HG02678 (cell line): ENCODE data around the gene RTKN.
"Not testable (repeated sequence)": the region's sequence is repeated elsewhere in the genome, so short reads cannot be mapped to it uniquely, and the experiment has no call there.

Experiments used
- ATAC-seq: cut with Tn5 transposase; IDR thresholded peaks from one replicate; pipeline ENCODE4 v1.9.1; 2021; ENCODE audit warnings: mild to moderate bottlenecking, moderate library complexity; ENCODE audit not compliant: unreplicated experiment

Gene RTKN

DNA sequence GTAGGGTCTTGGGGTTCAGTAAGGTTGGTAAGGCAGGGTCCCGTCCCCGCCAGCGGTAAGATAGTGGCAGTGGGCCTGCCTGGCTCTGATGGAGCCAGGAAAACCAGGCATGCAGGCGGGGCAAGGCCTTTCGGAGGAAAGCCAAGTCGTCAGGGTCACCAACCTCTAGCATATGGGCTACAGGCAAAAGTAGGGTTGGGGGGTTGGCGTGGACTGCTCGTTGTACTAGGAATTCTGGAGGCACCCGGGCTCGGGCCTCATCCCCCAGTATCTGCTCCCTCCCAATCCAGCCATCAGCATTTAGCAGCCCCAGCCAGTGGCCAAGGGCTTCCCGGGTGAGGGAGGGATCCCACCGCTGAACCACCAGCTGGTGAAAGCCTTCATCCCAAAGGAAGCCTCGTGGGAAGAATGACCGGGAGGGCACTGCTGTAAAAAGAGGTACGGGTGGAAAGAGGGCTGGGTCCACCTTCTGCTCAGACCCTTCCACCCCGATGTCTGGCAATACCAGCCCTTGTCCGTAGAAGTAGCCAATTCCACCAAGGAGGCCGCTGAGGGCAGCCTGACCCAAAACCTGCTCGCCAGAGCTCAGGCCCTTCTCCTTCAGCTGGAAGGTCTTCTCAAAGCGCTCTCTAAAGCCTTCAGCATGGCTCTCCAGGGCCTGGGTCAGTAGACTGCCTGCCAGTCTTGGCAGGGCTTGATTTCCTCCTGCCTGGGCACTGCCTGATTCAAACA is 20.5 kb upstream of the RTKN start:
- ATAC-seq = no peak

DNA sequence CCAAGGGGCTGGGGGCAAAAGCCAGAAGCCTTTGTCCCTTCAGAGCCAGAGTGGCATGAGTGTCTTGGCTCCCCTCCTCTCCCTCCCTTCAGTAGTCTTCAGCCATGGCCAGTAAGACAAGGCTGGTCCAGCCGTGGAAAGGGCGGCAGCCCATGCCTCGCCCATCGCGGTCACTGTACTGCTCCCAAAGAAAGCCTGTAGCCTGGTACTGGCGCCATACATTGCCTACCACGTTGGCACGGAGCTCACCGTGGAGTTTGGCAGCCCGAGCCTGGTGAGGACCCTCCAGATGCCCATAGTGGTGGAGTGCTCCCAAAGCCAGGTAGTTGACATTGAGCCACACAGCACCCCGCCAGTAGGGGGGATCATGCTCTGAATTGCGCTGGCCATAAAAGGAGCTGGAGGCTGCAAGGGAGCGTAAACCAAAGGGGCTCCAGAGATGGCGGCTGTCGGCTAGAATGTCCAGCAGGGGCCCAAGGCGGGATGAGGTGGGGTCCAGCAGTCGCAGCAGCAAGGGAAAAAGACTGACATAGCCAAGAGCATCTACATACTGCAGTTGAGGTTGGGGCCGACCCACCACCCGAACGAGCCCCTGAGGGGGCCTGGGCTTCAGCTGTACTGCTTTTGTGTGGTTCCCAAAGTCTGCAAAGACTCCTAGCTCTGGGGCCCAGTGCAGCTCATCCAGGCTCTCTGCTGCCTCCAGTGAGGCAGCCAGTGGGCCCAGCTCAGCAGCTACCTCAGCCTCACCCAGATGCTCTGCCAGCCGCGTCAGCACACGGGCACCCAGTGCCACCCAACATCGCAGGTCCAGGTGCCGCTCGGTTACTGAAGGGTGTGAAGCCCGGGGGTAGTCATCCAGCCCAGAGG is 19.7 kb upstream of the RTKN start:
- no peak for ATAC-seq

DNA sequence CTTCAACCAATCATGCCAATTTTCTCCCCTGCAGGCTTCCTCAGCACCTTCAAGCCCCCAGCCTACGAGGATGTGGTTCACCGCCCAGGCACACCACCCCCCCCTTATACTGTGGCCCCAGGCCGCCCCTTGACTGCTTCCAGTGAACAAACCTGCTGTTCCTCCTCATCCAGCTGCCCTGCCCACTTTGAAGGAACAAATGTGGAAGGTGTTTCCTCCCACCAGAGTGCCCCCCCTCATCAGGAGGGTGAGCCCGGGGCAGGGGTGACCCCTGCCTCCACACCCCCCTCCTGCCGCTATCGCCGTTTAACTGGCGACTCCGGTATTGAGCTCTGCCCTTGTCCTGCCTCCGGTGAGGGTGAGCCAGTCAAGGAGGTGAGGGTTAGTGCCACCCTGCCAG is 18.4 kb upstream of the RTKN start:
- not testable (repeated sequence) for ATAC-seq

DNA sequence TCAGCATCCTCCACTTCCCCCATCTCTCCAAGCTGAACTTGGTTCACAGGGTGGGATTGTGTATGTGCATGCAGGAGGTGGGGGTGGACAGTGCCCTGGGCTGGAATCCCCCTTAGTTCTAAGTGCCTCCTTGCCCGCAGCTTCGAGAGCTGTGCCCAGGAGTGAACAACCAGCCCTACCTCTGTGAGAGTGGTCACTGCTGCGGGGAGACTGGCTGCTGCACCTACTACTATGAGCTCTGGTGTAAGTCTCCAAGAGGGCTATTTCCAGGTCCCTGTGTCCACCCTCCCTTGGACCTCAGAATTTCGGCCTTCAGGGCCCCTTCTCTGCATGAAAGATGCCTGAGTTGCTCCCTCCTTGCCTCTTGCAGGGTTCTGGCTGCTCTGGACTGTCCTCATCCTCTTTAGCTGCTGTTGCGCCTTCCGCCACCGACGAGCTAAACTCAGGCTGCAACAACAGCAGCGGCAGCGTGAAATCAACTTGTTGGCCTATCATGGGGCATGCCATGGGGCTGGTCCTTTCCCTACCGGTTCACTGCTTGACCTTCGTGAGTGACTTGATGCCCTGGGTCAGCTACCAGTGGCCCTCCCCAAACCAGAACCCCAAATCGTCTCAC is 17.9 kb upstream of the RTKN start:
- ATAC-seq = not testable (repeated sequence)

DNA sequence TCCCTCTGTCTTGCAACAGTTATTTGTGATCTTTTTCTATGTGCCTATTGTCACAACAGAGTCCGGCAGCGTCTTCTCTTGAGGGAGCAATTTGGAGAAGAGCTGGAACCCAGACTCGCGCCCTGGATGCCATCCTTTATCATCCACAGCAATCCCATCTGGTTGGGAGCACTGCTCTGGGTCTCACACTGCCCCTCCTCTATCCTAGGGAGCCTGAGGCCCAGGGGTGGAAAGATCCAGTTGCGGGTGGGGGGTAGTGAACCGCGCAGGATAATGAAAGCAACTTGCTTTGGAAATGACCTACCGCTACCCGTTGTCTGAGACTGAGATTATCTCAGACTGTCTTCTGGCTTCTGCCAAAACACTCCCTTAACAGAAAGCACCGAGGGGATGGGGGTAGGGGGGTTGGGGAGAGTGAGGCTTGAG is 17.2 kb upstream of the RTKN start:
- no peak for ATAC-seq

DNA sequence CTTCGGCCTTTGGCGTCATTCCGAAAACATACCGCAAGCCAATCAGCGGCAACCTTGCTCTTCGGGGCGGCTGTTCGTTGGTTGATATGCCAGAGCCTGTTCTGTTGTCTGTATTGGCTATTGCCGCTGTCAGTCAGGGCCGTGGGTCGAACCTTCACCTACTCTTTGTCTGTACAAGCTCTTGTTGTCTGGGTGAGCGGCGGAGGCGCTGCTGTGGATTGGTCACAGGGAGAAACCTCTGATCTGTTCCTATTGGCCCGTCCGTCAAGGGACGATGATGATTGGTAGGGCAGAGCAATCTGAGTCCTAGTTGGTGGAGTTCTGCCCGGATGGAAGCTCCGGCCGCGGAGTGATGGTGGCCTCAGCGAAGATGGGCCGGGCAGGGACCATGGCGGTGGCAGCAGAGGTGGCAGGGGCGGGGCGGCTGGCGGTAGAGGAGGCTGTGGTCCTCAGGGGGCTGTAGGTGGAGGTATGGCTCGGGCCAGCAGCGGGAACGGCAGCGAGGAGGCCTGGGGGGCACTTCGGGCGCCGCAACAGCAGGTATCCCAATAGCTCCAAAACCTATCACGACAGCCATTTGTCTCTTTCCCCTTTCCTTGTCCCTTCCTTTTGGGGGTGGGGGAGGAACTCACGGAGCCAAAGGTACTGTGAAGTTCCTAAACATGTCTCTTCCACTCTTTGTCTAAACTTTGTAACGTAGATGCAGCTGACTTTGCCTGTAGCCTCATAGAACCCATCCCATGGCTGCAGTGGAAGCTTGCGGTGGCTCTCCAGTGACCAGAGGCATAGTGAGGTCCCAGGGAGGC is 16.6 kb upstream of the RTKN start, which contains the start of gene WBP1:
Gene WBP1, plus strand, starts transcription at position 307 of the 806 bp plus-strand sequence. Its CDS starts 165 bp downstream, at position 472.
- peak; percentile 83 for ATAC-seq

DNA sequence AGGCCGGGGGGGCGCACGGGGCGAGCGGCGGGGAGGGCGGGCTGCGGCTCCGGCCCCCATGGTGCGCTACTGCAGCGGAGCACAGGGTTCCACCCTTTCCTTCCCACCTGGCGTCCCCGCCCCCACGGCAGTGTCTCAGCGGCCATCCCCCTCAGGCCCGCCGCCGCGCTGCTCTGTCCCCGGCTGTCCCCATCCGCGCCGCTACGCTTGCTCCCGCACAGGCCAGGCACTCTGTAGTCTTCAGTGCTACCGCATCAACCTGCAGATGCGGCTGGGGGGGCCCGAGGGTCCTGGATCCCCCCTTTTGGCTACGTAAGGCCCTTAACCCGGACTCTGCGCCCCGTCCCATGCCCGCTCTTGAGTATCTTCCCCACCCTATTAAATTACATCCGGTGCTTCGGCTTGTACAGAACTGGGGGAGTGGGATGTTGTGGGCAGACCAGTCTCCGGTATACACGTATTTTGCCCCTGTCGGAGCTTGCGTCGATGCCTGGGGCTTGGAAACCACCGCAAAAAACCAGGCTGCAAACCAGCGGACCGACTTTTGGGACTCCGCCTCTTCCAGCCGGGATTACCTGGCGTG is 15.9 kb upstream of the RTKN start:
- peak; percentile 33 for ATAC-seq

DNA sequence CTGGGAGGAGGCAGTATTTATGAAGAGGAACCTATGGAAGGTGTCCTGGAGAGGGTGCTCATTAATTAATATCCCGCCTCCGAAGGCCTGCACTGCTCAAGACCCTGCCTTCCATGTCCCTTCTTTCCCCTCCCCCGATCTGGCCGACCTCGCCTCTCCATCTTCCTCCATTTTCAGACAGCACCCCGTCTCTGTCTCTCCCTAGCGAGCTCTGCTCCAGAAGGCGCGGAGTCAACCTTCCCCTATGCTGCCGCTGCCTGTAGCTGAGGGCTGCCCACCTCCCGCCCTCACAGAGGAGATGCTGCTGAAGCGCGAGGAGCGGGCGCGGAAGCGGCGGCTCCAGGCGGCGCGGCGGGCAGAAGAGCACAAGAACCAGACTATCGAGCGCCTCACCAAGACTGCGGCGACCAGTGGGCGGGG is 15.4 kb upstream of the RTKN start:
- no peak for ATAC-seq

DNA sequence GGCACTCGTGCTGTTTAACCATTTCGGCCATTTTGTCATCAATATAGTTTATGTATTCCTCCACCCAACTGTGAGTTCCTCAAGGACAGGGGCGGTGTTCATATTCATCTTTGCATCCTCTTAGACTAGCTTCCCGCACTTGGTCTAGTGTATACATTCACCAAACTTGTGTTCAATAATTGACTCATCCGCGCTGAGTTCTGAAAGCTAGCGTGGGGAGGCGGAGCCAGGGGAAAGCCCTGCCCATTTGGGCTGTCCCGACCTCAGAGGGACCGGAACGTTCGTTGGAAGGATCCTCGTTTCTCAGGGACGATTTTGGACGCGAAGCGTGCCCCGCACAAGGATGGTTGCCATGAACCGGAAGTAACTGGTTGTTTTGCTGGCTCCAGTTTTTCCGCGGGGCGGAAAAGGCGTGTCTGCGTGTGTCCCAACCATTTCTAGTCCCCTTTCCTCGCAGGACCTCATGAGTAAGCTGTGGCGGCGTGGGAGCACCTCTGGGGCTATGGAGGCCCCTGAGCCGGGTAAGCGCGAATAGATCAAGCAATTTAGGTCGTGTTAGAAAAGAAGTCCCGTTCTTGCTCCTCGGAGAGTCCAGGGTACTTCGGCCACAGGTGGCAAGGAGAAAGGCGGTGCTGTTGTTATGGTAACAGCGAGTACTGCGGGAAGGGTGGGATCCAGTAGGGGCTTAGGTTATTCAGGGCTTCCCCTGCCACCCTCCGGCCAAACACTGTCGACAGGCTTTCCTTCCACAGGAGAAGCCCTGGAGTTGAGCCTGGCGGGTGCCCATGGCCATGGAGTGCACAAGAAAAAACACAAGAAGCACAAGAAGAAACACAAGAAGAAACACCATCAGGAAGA is 13.1 kb upstream of the RTKN start, which contains the start of gene INO80B:
Gene INO80B, plus strand, starts transcription at position 434 of the 858 bp plus-strand sequence. Its CDS starts 30 bp downstream, at position 464.
- peak; percentile 39 for ATAC-seq

DNA sequence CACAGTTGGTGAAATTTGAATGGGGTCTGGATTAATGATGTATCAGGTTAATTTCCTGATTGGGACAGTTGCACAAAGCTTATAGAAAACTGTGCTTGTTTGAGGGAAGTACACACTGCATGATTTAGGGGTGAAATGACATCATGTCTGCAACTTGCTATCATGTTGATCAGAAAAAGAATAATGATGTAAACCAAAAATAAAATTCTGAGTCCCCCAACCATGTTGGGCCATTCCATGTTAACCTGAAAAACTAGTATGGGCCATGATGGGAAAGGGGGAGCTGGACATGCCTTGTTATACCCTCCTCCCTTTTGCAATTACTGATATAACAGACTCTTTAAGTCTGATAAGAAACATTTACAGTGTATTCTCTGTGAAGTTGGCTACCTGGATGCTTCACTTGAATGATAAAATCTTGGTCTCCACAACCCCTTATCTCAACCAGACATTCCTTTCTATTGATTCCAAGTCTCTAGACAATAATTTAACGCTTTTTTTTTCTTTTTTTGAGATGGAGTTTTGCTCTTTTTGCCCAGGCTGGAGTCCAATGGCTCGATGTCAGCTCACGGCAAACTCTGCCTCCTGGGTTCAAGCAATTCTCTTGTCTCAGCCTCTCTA is 8.9 kb upstream of the RTKN start:
- ATAC-seq = no peak

DNA sequence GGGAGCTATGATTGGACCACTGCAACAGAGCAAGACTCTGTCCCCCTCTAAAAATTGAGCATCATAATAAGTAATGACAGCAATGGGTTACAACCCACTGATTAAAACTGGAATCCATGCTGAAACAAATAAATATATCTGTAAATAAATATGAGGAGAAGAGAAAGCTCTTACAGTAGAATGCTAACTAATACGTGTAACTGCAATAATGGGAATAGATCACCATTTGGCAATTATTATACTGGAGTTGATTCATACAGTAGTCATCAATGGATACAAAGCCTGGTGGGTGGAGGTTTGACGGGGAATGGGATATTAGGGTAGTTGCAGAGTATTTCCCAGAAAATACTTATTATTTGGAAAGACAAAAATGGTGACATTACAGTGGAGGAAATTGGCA is 7.0 kb upstream of the RTKN start:
- no peak for ATAC-seq

DNA sequence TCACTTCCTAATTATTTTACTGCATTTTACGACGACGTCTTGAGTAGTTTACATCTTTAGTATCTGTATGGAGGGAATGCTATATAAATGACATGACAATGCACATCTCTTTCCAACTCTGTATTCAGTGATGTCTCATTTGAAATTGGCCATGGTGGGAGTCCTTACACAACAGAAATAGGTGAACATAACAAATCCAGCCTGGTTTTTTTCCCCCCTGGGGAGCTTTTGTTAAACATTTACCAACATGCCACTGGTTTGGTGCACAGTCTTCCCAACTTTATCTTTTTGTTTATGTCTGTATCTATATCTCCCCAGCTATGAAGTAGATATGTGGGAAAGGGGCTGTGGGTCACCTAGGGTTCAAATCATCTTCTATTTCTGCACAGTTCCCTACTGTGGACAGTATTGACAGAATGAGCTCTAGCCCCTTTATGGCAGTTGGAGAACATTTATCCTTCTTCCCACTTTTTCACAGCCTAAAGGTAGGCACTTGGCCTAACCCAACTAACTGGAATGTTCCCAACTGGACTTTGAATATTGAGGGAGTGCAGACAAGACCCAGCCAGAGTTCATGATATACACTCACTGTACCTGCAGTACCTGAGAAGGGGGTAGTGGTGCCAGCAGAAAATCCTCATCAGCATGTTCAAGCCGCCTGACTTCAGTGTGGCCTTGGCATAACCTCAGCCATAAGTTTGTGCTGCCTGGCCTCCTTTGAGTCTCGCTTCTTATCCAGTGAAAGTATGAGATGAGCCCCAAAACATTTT is 5.7 kb upstream of the RTKN start:
- ATAC-seq = no peak

DNA sequence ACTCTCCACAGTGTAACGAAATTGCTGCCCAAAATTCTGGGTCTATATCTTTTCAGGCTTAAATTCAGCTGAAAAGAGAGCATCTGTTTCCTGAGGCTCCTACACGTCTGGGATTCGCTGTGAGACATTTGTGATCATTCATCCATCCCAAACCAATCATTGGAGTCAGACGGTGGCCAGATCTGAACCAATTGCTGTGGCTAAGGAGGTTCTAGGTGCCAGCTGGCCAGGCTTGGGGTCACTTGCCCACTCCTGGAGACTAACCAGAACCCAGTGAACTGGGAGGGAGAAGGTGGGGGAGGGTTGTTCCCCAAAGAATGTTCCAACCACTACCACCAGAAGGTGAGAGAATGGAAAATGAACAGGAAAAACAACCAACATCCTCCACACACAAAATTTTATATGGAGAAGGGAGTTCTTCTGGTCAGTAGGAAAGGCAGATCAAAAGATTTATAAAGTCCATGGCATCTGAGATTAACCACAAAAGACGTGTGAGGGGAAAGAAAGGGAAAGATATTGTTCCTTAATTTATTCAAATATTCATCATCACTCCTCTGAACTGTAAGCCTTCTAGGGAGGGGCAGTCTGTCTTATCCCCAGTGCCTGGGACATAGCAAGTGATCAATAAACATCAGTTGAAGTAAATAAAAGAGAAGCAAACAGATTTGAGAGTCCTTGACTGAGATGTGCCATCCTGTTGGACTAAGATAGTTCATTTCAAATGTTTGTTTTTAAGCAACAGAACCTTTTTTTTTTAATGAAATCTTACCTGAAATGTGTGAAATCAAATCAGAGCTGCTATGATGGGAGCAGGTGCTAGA is 3.0 kb upstream of the RTKN start:
- no peak for ATAC-seq

DNA sequence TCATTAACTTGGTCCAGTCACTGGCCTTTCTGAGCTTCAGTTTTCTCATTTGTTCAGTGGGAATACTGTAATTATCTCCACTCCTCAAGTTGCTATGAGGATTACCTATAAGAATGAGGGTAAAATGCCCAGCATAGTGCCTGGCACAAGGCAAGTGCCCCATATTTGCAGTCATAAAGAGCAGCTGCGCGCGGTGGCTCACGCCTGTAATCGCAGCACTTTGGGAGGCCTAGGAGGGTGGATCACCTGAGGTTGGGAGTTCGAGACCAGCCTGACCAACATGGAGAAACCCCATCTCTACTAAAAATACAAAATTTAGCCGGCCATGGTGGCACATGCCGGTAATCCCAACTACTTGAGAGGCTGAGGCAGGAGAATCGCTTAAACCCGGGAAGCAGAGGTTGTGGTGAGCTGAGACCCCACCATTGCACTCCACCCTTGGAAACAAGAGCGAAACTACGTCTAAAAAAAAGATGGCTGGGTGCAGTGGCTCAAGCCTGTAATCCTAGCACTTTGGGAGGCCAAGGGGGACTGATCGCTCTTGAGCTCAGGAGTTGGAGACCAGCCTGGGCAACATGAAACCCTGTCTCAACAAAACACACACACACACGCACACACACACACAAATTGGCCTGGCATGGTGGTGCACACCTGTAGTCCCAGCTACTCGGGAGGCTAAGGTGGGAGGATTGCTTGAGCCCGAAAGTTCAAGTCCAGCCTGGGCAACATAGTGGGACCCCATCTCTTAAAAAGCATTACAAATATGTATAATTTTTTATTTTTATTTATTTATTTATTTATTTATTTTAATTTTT is 953 bp upstream of the RTKN start:
- ATAC-seq = not testable (repeated sequence)

DNA sequence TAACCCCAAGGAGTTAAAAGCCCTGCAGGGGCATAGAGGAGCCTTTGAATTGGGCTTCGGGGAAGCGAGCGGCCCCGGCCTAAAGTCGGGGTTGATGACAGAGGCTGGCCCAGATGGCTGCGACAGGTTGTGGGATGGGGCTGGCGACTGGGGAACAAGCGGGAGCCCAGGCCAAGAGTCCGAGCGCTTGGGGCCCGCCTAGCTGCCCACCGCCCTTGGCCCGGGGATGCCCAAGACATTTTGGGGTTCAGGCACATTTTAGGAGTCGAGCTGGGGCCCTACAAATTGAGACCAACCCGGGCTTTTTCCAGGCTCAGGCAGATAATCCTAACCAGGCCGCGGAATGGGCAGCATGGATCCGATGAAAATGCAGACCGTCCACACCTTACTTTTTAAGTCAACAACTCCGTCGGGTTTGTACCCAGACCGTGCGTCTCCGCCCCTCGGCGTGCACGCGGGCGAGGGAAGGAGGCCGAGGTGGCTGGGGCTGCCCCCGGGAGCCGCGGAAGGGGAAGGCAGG is 507 bp downstream of the RTKN start:
- ATAC-seq = no peak
